Liver (tissue), 9 donors: Measurements from ENCODE around the gene EDC4. TPM values are rescaled to one million over a fixed set of nuclear protein-coding genes. Genes with fewer than 3 reads are reported as not detected.

ENCODE experiments used
- DNase-seq: peaks from one replicate; pipeline ENCODE4 v3.0.0-alpha.2; 2017; ENCODE audit warnings: low spot score
- H3K27ac ChIP-seq, 2 donors: one replicate each; pipeline ENCODE4 v1.7.0; 2013; ENCODE audit warnings: inconsistent platforms in 2 of 2, low read length in 2 of 2, control low read depth in 1 of 2, low read depth in 1 of 2, mild to moderate bottlenecking in 1 of 2
- H3K27me3 ChIP-seq, 4 donors: one replicate each; pipeline versions ENCODE4 v1.6.1 to v1.7.0; 2013; ENCODE audit warnings: low read length in 3 of 4, inconsistent platforms in 1 of 4, mild to moderate bottlenecking in 1 of 4, moderate library complexity in 1 of 4; ENCODE audit not compliant: control insufficient read depth in 4 of 4, insufficient read depth in 4 of 4
- H3K36me3 ChIP-seq, 4 donors: one replicate each; pipeline versions ENCODE4 v1.6.1 to v1.7.0; 2013; ENCODE audit warnings: low read length in 3 of 4, mild to moderate bottlenecking in 3 of 4, low read depth in 1 of 4, moderate library complexity in 1 of 4; ENCODE audit not compliant: control insufficient read depth in 4 of 4, insufficient read depth in 3 of 4
- H3K4me1 ChIP-seq, 4 donors: one replicate each; pipeline versions ENCODE4 v1.6.1 to v1.7.0; 2013; ENCODE audit warnings: low read length in 3 of 4, mild to moderate bottlenecking in 3 of 4, moderate library complexity in 1 of 4; ENCODE audit not compliant: control insufficient read depth in 4 of 4, insufficient read depth in 4 of 4
- H3K4me3 ChIP-seq, 3 donors: one replicate each; pipeline versions ENCODE4 v1.6.1 to v1.7.0; 2013; ENCODE audit warnings: low read length in 3 of 3, control low read depth in 1 of 3, low read depth in 1 of 3, mild to moderate bottlenecking in 1 of 3
- H3K9ac ChIP-seq, 2 donors: one replicate each; pipeline ENCODE4 v1.7.0; 2013; ENCODE audit warnings: low read length in 2 of 2, mild to moderate bottlenecking in 2 of 2, moderate library complexity in 2 of 2, control low read depth in 1 of 2, low read depth in 1 of 2
- H3K9me3 ChIP-seq, 4 donors: one replicate each; pipeline versions ENCODE4 v1.6.1 to v1.7.0; 2013; ENCODE audit warnings: low read length in 3 of 4; ENCODE audit not compliant: control insufficient read depth in 4 of 4
- EGR1 ChIP-seq, 2 donors: IDR thresholded peaks; 2 replicates each; pipeline ENCODE4 v1.6.1; 2016 to 2018; ENCODE audit warnings: antibody characterized with exemption in 2 of 2, low read depth in 2 of 2
- FOXA1 ChIP-seq: IDR thresholded peaks from 2 replicates; pipeline ENCODE4 v1.6.1; 2016; ENCODE audit warnings: antibody characterized with exemption
- FOXA2 ChIP-seq: IDR thresholded peaks from 2 replicates; pipeline ENCODE4 v1.6.1; 2016; ENCODE audit warnings: antibody characterized with exemption
- GABPA ChIP-seq, 2 donors: IDR thresholded peaks in 1 of 2; conservative IDR thresholded peaks in 1 of 2; 2 replicates each; pipeline ENCODE4 v1.6.1; 2016; ENCODE audit warnings: antibody characterized with exemption in 2 of 2, mild to moderate bottlenecking in 1 of 2, moderate library complexity in 1 of 2
- HNF4A ChIP-seq, 2 donors: conservative IDR thresholded peaks; 2 replicates each; pipeline ENCODE4 v1.6.1; 2016; ENCODE audit warnings: antibody characterized with exemption in 2 of 2, mild to moderate bottlenecking in 2 of 2
- JUND ChIP-seq, 2 donors: IDR thresholded peaks; 2 replicates each; pipeline ENCODE4 v1.6.1; 2016; ENCODE audit warnings: antibody characterized with exemption in 2 of 2
- MAX ChIP-seq: IDR thresholded peaks from 2 replicates; pipeline ENCODE4 v1.6.1; 2016; ENCODE audit warnings: antibody characterized with exemption
- RAD21 ChIP-seq, 2 donors: IDR thresholded peaks; 2 replicates each; pipeline ENCODE4 v1.6.1; 2016; ENCODE audit warnings: antibody characterized with exemption in 2 of 2, mild to moderate bottlenecking in 2 of 2
- REST ChIP-seq: IDR thresholded peaks from 2 replicates; pipeline ENCODE4 v1.6.1; 2016; ENCODE audit warnings: antibody characterized with exemption, mild to moderate bottlenecking
- RXRA ChIP-seq, 2 donors: IDR thresholded peaks; 2 replicates each; pipeline ENCODE4 v1.6.1; 2017 to 2018; ENCODE audit warnings: antibody characterized with exemption in 2 of 2, mild to moderate bottlenecking in 1 of 2
- SP1 ChIP-seq: IDR thresholded peaks from 2 replicates; pipeline ENCODE4 v1.6.1; 2018; ENCODE audit warnings: antibody characterized with exemption, mild to moderate bottlenecking
- TAF1 ChIP-seq: conservative IDR thresholded peaks from 2 replicates; pipeline ENCODE4 v1.6.1; 2016; ENCODE audit warnings: antibody characterized with exemption, mild to moderate bottlenecking
- YY1 ChIP-seq: IDR thresholded peaks from 2 replicates; pipeline ENCODE4 v1.6.1; 2016; ENCODE audit warnings: antibody characterized with exemption, mild to moderate bottlenecking
- ZBTB33 ChIP-seq: IDR thresholded peaks from 2 replicates; pipeline ENCODE4 v1.6.1; 2016; ENCODE audit warnings: antibody characterized with exemption
- WGBS: extraction: QIAGEN DNeasy Blood & Tissue Kit; methylation state at CpG from one replicate; pipeline ENCODE4 v1.1.7; 2013; 5-methylcytosine and 5-hydroxymethylcytosine counted together
- polyA plus RNA-seq, 2 donors: library from polyadenylated mRNA; stranded (reverse) in 1 of 2; unstranded in 1 of 2; fragments of 200-250 nt in 1 of 2; fragments of >200 nt in 1 of 2; fragmentation: Nextera tagmentation in 1 of 2; extraction: Ambion mirVana in 1 of 2; gene quantifications; one replicate each; pipeline versions ENCODE4 v1.2.1 to v1.2.3, GENCODE V29; 2013 to 2015
- total RNA-seq, 2 donors: library from RNA; depleted of rRNA; stranded (reverse); fragments of >200 nt; gene quantifications; one replicate each; pipeline ENCODE4 v1.2.3, GENCODE V29; 2014
- donor health status: healthy.
- donor health status: healthy.
- donor health status: healthy.
- donor health status: healthy.
- donor health status: healthy.

EDC4 gene
- total and polyA plus RNA-seq, 4 donors: 17.7 to 26.8 (median 21.6) TPM

GRCh38 chr16:67902831-67903230, 30.0 kb downstream of the EDC4 start (continued):
- TF ChIP-seq MAX: no peak

GRCh38 chr16:67907397-67908180, 34.7 kb downstream of the EDC4 start:
- H3K9ac ChIP-seq: no peak overlapping the region
- DNase-seq: no peak
- H3K9me3 ChIP-seq: no peaks in the 10 kb centered on the region
- H3K4me3 ChIP-seq: no peak overlapping the region
- H3K4me1 ChIP-seq: peaks cover 0 to 27% (median 20%) of the 10 kb centered on the region in 4 donors
- WGBS: 69% methylated on average over 11 of the region's 11 CpGs
- TF ChIP-seq JUND (IDR thresholded peaks at IDR 0.05): peak in 1 of 2 donors; percentile 52
- no peak for TF ChIP-seq TAF1
- no peak for TF ChIP-seq EGR1 (IDR thresholded peaks at IDR 0.05; ENCODE audit: low read depth in 2 of 2)
- peak; percentile 55 to 72 for TF ChIP-seq HNF4A (conservative IDR thresholded peaks at IDR 0.05)
- peak; percentile 46 for TF ChIP-seq YY1
- TF ChIP-seq FOXA2: no peak
- peak; percentile 70 to 81 for TF ChIP-seq RXRA (IDR thresholded peaks at IDR 0.05)
- peak; percentile 30 to 32 for TF ChIP-seq RAD21 (IDR thresholded peaks at IDR 0.05)
- TF ChIP-seq GABPA (IDR thresholded peaks at IDR 0.05 in 1 of 2, conservative IDR thresholded peaks at IDR 0.05 in 1 of 2): no peak
- peak; percentile 12 for TF ChIP-seq SP1
- no peak for TF ChIP-seq FOXA1
- no peak for TF ChIP-seq ZBTB33
- H3K27ac ChIP-seq: peak overlapping the region; percentile 6 to 23
- H3K27me3 ChIP-seq: no peaks in the 10 kb centered on the region
- H3K36me3 ChIP-seq: peaks cover 0 to 27% (median 16%) of the 10 kb centered on the region in 4 donors

GRCh38 chr16:67909056-67909742, 36.3 kb downstream of the EDC4 start:
- Histone ChIP-seq H3K27ac (no peak overlapping the region), H3K36me3 (peaks cover 0 to 23% (median 16%) of the 10 kb centered on the region in 4 donors), H3K9ac (no peak overlapping the region), H3K4me1 (peaks cover 0 to 25% (median 21%) of the 10 kb centered on the region in 4 donors), H3K9me3 (no peaks in the 10 kb centered on the region), H3K4me3 (no peak overlapping the region), H3K27me3 (no peaks in the 10 kb centered on the region)
- DNase-seq: no peak
- TF ChIP-seq RAD21 (IDR thresholded peaks at IDR 0.05) (no peak), REST (no peak)
- WGBS: 97% methylated on average over 36 of the region's 36 CpGs
